Transverse colon (tissue), 4 donors: Measurements from ENCODE around the gene SMPX. TPM values are rescaled to one million over a fixed set of nuclear protein-coding genes. Genes with fewer than 3 reads are reported as not detected.

Source experiments
- DNase-seq: peaks from one replicate; pipeline ENCODE4 v3.0.0-alpha.2; 2019
- H3K27ac ChIP-seq, 4 donors: fragments of 200-600 bp; sonication (generic); 2 replicates each; pipeline ENCODE4 v1.5.1; 2016 to 2018; ENCODE audit warnings: inconsistent platforms in 4 of 4
- H3K27me3 ChIP-seq: fragments of 200-600 bp; sonication (generic); 2 replicates; pipeline ENCODE4 v1.5.1; 2017; ENCODE audit warnings: inconsistent platforms
- H3K36me3 ChIP-seq, 4 donors: fragments of 200-600 bp; sonication (generic); 2 replicates each; pipeline ENCODE4 v1.5.1; 2017 to 2019; ENCODE audit warnings: inconsistent platforms in 4 of 4
- H3K4me1 ChIP-seq, 4 donors: fragments of 200-600 bp; sonication (generic); 2 replicates each; pipeline ENCODE4 v1.5.1; 2017 to 2020; ENCODE audit warnings: inconsistent platforms in 4 of 4
- H3K4me3 ChIP-seq, 4 donors: fragments of 200-600 bp; sonication (generic); 1 replicate in 1 of 4; 2 replicates in 3 of 4; pipeline versions ENCODE4 v1.5.1 to v1.6.1; 2017 to 2019; ENCODE audit warnings: inconsistent platforms in 4 of 4
- H3K9me3 ChIP-seq, 2 donors: fragments of 200-600 bp; sonication (generic); 2 replicates each; pipeline ENCODE4 v1.5.1; 2017 to 2019; ENCODE audit warnings: inconsistent platforms in 2 of 2
- EP300 ChIP-seq: sonication (generic); formaldehyde crosslinking; IDR thresholded peaks from one replicate; pipeline ENCODE4 v1.6.1; 2017; ENCODE audit warnings: antibody characterized with exemption, low read depth
- POLR2A ChIP-seq: fragments of 450-650 bp; IDR thresholded peaks from one replicate; pipeline ENCODE4 v1.6.1; 2016; ENCODE audit warnings: antibody characterized with exemption, mild to moderate bottlenecking, moderate library complexity
- POLR2AphosphoS5 ChIP-seq, 3 donors: sonication (generic); formaldehyde crosslinking; IDR thresholded peaks; one replicate each; pipeline ENCODE4 v1.6.1; 2016; ENCODE audit warnings: antibody characterized with exemption in 3 of 3
- WGBS, 2 donors: methylation state at CpG; one replicate each; pipeline ENCODE4 v1.1.5; 2018; ENCODE audit warnings: low coverage in 1 of 2; 5-methylcytosine and 5-hydroxymethylcytosine counted together
- in situ Hi-C, 4 donors: fragments of 200-750 bp; cut with MboI; loops; one replicate each; pipeline versions ENCODE4 v1.15.0 to v1.15.1; 2017; ENCODE audit warnings: low sequenced_read_pairs in 3 of 4, low pct_ligation_motif_present in 1 of 4, low pct_unique_long_range_greater_than_20kb in 1 of 4
- intact Hi-C: fragments of 100-400 bp; cut with DNase I; formaldehyde crosslinking; loops from one replicate; pipeline ENCODE4 v1.15.1; 2023; ENCODE audit warnings: low total_unique reads
- total RNA-seq, 4 donors: library from RNA; depleted of rRNA; stranded (reverse); fragments of >200 nt; gene quantifications; one replicate each; pipeline ENCODE4 v1.1.0, GENCODE V29; 2016
- TF ChIP-seq, protein P1 (sequence below), 5 experiments: fragments of 200-600 bp in 3 of 5; fragments of 450-650 bp in 2 of 5; sonication (generic) in 3 of 5; IDR thresholded peaks; 1 replicate in 2 of 5; 2 replicates in 3 of 5; pipeline ENCODE4 v1.5.1; 2016 to 2017; ENCODE audit warnings: antibody characterized with exemption in 5 of 5, inconsistent platforms in 3 of 5, mild to moderate bottlenecking in 2 of 5, moderate library complexity in 1 of 5

SMPX gene
- total RNA-seq, 4 donors from 2014 or later = 1.7 to 6.1 TPM; not detected in 2

- peak; percentile 10 for DNase-seq
- intact Hi-C loops (no loop called here), in situ Hi-C loops (loop anchor here (10.0 to 25.0 kb wide), 2 partner anchors 1203 to 1216 kb away; no protein-coding TSS in a partner anchor)
- Histone ChIP-seq H3K27me3 (no peaks in the 10 kb centered on the region), H3K27ac (no peak overlapping the region), H3K9me3 (no peaks in the 10 kb centered on the region), H3K36me3 (no peaks in the 10 kb centered on the region), H3K4me3 (no peak overlapping the region), H3K4me1 (no peaks in the 10 kb centered on the region)
- 67% methylated on average over 1 of the region's 1 CpG; no CpG with 5 or more reads in 1 of the 2 donors for WGBS, 2 donors
- TF ChIP-seq, protein P1, sequence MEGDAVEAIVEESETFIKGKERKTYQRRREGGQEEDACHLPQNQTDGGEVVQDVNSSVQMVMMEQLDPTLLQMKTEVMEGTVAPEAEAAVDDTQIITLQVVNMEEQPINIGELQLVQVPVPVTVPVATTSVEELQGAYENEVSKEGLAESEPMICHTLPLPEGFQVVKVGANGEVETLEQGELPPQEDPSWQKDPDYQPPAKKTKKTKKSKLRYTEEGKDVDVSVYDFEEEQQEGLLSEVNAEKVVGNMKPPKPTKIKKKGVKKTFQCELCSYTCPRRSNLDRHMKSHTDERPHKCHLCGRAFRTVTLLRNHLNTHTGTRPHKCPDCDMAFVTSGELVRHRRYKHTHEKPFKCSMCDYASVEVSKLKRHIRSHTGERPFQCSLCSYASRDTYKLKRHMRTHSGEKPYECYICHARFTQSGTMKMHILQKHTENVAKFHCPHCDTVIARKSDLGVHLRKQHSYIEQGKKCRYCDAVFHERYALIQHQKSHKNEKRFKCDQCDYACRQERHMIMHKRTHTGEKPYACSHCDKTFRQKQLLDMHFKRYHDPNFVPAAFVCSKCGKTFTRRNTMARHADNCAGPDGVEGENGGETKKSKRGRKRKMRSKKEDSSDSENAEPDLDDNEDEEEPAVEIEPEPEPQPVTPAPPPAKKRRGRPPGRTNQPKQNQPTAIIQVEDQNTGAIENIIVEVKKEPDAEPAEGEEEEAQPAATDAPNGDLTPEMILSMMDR (IDR thresholded peaks at IDR 0.05) = no peak
- TF ChIP-seq POLR2A = no peak
- no peak for TF ChIP-seq POLR2AphosphoS5 (IDR thresholded peaks at IDR 0.05)
- TF ChIP-seq EP300 = no peak
Observed at GRCh38 chrX:21740329-21741274, 17.3 kb downstream of the SMPX start.

- H3K36me3 ChIP-seq = no peaks in the 10 kb centered on the region
- in situ Hi-C loops = loop anchor here in 3 of 4 donors (25.0 kb wide), 1 partner anchor 1202 kb away; no protein-coding TSS in a partner anchor
- H3K27me3 ChIP-seq = no peaks in the 10 kb centered on the region
- no peak overlapping the region for H3K27ac ChIP-seq
- H3K9me3 ChIP-seq = no peaks in the 10 kb centered on the region
- H3K4me3 ChIP-seq = no peak overlapping the region
- intact Hi-C loops = no loop called here
- no peaks in the 10 kb centered on the region for H3K4me1 ChIP-seq
- whole genome bisulfite sequencing, 2 donors = 33 to 62% methylated on average over 1 to 4 of the region's 4 CpGs
- no peak for DNase-seq
- TF ChIP-seq EP300 (no peak), POLR2AphosphoS5 (IDR thresholded peaks at IDR 0.05) (no peak), POLR2A (no peak)
- TF ChIP-seq, protein P1 (IDR thresholded peaks at IDR 0.05) = no peak
Observed at GRCh38 chrX:21738950-21739287, 19.0 kb downstream of the SMPX start.

- in situ Hi-C loops (loop anchor here in 3 of 4 donors (25.0 kb wide), 1 partner anchor 1201 kb away; no protein-coding TSS in a partner anchor), intact Hi-C loops (no loop called here)
- H3K27ac ChIP-seq = no peak overlapping the region
- 63% methylated on average over 15 of the region's 15 CpGs; no CpG with 5 or more reads in 1 of the 2 donors for WGBS, 2 donors
- H3K27me3 ChIP-seq = no peaks in the 10 kb centered on the region
- no peaks in the 10 kb centered on the region for H3K36me3 ChIP-seq
- TF ChIP-seq, protein P1 (IDR thresholded peaks at IDR 0.05) = no peak
- TF ChIP-seq EP300 (no peak), POLR2A (no peak), POLR2AphosphoS5 (IDR thresholded peaks at IDR 0.05) (no peak)
- no peak for DNase-seq
- H3K4me1 ChIP-seq = no peaks in the 10 kb centered on the region
- no peak overlapping the region for H3K4me3 ChIP-seq
- no peaks in the 10 kb centered on the region for H3K9me3 ChIP-seq
Observed at GRCh38 chrX:21738210-21738949, 19.5 kb downstream of the SMPX start.

GRCh38 chrX:21735768-21736127, 22.2 kb downstream of the SMPX start:
- WGBS, 2 donors = 58% methylated on average over 1 of the region's 1 CpG; no CpG with 5 or more reads in 1 of the 2 donors
- Histone ChIP-seq H3K9me3 (no peaks in the 10 kb centered on the region), H3K36me3 (no peaks in the 10 kb centered on the region), H3K4me3 (no peak overlapping the region), H3K27ac (no peak overlapping the region), H3K4me1 (no peaks in the 10 kb centered on the region), H3K27me3 (no peaks in the 10 kb centered on the region)
- intact Hi-C loops = no loop called here
- in situ Hi-C loops = loop anchor here in 3 of 4 donors (25.0 kb wide), 1 partner anchor 1198 kb away; no protein-coding TSS in a partner anchor
- no peak for TF ChIP-seq POLR2A
- DNase-seq = no peak
